Astrocyte (in vitro differentiated cells and primary cell): ENCODE results near the gene THRB. TPM values are rescaled to one million over a fixed set of nuclear protein-coding genes. Genes with fewer than 3 reads are reported as not detected.

Experiments used
- DNase-seq: peaks from one replicate; pipeline ENCODE4 v3.0.0-alpha.2; 2010; ENCODE audit warnings: low read depth
- FAIRE-seq: peaks from 2 replicates; lab custom pipeline; 2011; peaks lifted over from hg19 to GRCh38; lab: Jason Lieb, UNC
- H2AFZ ChIP-seq: 2 replicates; pipeline ENCODE4 v1.6.0; 2012; ENCODE audit warnings: low read depth, low read length, inconsistent platforms
- H3K27ac ChIP-seq: 2 replicates; pipeline ENCODE4 v1.5.1; 2011; ENCODE audit warnings: low read depth, low read length, inconsistent platforms
- H3K27me3 ChIP-seq: 2 replicates; pipeline ENCODE4 v1.6.0; 2011; ENCODE audit warnings: low read length, inconsistent platforms; ENCODE audit not compliant: insufficient read depth
- H3K36me3 ChIP-seq: 2 replicates; pipeline ENCODE4 v1.5.1; 2011; ENCODE audit warnings: low read length, inconsistent platforms; ENCODE audit not compliant: insufficient read depth
- H3K4me1 ChIP-seq: 2 replicates; pipeline ENCODE4 v1.5.1; 2011; ENCODE audit warnings: low read length, inconsistent platforms; ENCODE audit not compliant: insufficient read depth
- H3K4me2 ChIP-seq: 2 replicates; pipeline ENCODE4 v1.6.0; 2012; ENCODE audit warnings: low read length, inconsistent platforms
- H3K4me3 ChIP-seq: 2 replicates; pipeline ENCODE4 v1.5.1; 2011; ENCODE audit warnings: low read depth, mild to moderate bottlenecking, low read length, inconsistent platforms; ENCODE audit not compliant: insufficient read depth
- H3K79me2 ChIP-seq: 2 replicates; pipeline ENCODE4 v1.6.0; 2012; ENCODE audit warnings: mild to moderate bottlenecking, low read length, inconsistent platforms; ENCODE audit not compliant: insufficient read depth
- H3K9ac ChIP-seq: 2 replicates; pipeline ENCODE4 v1.6.0; 2012; ENCODE audit warnings: mild to moderate bottlenecking, low read length, inconsistent platforms
- H3K9me3 ChIP-seq: 2 replicates; pipeline ENCODE4 v1.5.1; 2012; ENCODE audit warnings: low read depth, mild to moderate bottlenecking, low read length, inconsistent platforms; ENCODE audit not compliant: insufficient read depth
- H4K20me1 ChIP-seq: 2 replicates; pipeline ENCODE4 v1.6.0; 2012; ENCODE audit warnings: low read length, inconsistent platforms; ENCODE audit not compliant: insufficient read depth
- H3K27ac Mint-ChIP-seq: one replicate; pipeline ENCODE4 v1.8.0; 2021; ENCODE audit warnings: mild to moderate bottlenecking, mixed read lengths; ENCODE audit not compliant: unreplicated experiment
- H3K27me3 Mint-ChIP-seq: one replicate; pipeline ENCODE4 v1.8.0; 2021; ENCODE audit warnings: low read depth, mixed read lengths; ENCODE audit not compliant: unreplicated experiment
- H3K36me3 Mint-ChIP-seq: one replicate; pipeline ENCODE4 v1.8.0; 2021; ENCODE audit warnings: low read depth, mixed read lengths; ENCODE audit not compliant: unreplicated experiment
- H3K4me1 Mint-ChIP-seq: one replicate; pipeline ENCODE4 v1.8.0; 2021; ENCODE audit warnings: low read depth, mixed read lengths; ENCODE audit not compliant: unreplicated experiment
- H3K4me3 Mint-ChIP-seq: one replicate; pipeline ENCODE4 v1.8.0; 2021; ENCODE audit warnings: mild to moderate bottlenecking, moderate library complexity, mixed read lengths; ENCODE audit not compliant: unreplicated experiment
- H3K9me3 Mint-ChIP-seq: one replicate; pipeline ENCODE4 v1.8.0; 2021; ENCODE audit warnings: mild to moderate bottlenecking, mixed read lengths; ENCODE audit not compliant: unreplicated experiment
- EZH2 ChIP-seq: IDR thresholded peaks from 2 replicates; pipeline ENCODE4 v1.6.1; 2012; ENCODE audit warnings: mild to moderate bottlenecking, low read length, inconsistent platforms; ENCODE audit not compliant: insufficient read depth
- total RNA-seq: library from RNA; stranded (reverse); gene quantifications from 2 replicates; pipeline ENCODE4 v1.2.1, GENCODE V29; 2021
- TF ChIP-seq, protein P1 (sequence below): IDR thresholded peaks from 2 replicates; pipeline ENCODE4 v1.5.1; 2011; ENCODE audit warnings: low read depth, mild to moderate bottlenecking, inconsistent platforms, low read length, moderate library complexity; ENCODE audit not compliant: insufficient read depth

The THRB gene
- total RNA-seq, 1 donor from 2014 or later: 8.5 TPM

DNA sequence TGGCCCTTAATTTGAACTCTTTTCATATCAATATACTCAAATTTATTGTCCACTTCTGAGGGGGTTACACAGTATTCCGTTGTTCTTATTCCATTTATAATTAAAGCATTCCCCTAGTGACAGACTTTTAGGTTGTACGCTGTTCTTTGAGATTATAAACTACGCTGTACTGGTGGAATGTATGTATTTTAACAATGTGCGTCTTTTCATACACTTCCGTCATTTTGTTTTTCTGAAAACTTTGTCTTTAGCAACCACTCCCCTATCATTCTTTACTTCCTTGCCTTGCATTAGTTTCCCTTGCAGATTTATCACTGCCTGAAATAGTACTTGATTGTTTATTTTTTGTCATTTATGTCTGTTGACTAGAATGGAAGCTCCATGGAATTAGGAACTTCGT is 137.0 kb downstream of the THRB start:
- H3K4me3 Mint-ChIP-seq: no peak overlapping the region
- H2AFZ ChIP-seq: no peak overlapping the region
- H3K4me2 ChIP-seq: no peak overlapping the region
- H3K4me1 Mint-ChIP-seq: peaks cover 15% of the 10 kb centered on the region
- H3K27ac ChIP-seq: no peak overlapping the region
- FAIRE-seq: peak; percentile 17
- no peaks in the 10 kb centered on the region for H4K20me1 ChIP-seq
- no peak overlapping the region for H3K27ac Mint-ChIP-seq
- H3K27me3 ChIP-seq: no peaks in the 10 kb centered on the region
- no peaks in the 10 kb centered on the region for H3K36me3 ChIP-seq
- H3K79me2 ChIP-seq: no peaks in the 10 kb centered on the region
- no peaks in the 10 kb centered on the region for H3K9me3 ChIP-seq
- H3K9me3 Mint-ChIP-seq: peaks cover 2% of the 10 kb centered on the region
- no peak overlapping the region for H3K4me3 ChIP-seq
- H3K27me3 Mint-ChIP-seq: no peaks in the 10 kb centered on the region
- DNase-seq: no peak
- no peak overlapping the region for H3K9ac ChIP-seq
- TF ChIP-seq, protein P1, sequence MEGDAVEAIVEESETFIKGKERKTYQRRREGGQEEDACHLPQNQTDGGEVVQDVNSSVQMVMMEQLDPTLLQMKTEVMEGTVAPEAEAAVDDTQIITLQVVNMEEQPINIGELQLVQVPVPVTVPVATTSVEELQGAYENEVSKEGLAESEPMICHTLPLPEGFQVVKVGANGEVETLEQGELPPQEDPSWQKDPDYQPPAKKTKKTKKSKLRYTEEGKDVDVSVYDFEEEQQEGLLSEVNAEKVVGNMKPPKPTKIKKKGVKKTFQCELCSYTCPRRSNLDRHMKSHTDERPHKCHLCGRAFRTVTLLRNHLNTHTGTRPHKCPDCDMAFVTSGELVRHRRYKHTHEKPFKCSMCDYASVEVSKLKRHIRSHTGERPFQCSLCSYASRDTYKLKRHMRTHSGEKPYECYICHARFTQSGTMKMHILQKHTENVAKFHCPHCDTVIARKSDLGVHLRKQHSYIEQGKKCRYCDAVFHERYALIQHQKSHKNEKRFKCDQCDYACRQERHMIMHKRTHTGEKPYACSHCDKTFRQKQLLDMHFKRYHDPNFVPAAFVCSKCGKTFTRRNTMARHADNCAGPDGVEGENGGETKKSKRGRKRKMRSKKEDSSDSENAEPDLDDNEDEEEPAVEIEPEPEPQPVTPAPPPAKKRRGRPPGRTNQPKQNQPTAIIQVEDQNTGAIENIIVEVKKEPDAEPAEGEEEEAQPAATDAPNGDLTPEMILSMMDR: no peak
- no peak for TF ChIP-seq EZH2
- H3K36me3 Mint-ChIP-seq: no peaks in the 10 kb centered on the region
- no peaks in the 10 kb centered on the region for H3K4me1 ChIP-seq

DNA sequence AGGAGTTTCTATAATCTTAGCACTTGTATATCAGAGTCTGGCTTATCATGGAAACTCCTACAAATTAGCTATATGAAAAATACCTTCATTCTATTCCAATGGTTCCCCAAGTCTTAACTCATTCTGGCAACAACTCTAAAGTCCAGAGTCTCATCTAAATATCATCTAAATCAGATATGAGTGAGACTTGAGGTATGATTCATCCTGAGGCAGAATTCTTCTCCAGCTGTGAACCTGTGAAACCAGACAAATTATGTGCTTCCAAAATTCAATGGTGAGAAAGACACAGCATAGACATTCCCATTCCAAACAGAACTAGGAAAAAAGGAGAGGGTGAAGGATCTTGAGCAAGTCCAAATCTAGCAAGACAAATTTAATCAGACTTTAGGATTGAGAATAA is 138.8 kb downstream of the THRB start:
- Histone ChIP-seq H3K36me3 (no peaks in the 10 kb centered on the region), H4K20me1 (no peaks in the 10 kb centered on the region), H3K27ac (no peak overlapping the region), H3K4me3 (no peak overlapping the region), H3K4me1 (no peaks in the 10 kb centered on the region), H3K27me3 (no peaks in the 10 kb centered on the region), H2AFZ (no peak overlapping the region), H3K79me2 (no peaks in the 10 kb centered on the region), H3K4me2 (no peak overlapping the region), H3K9me3 (no peaks in the 10 kb centered on the region), H3K9ac (no peak overlapping the region)
- Mint-ChIP-seq H3K4me1 (peaks cover 20% of the 10 kb centered on the region), H3K36me3 (no peaks in the 10 kb centered on the region), H3K9me3 (peaks cover 2% of the 10 kb centered on the region), H3K27ac (no peak overlapping the region), H3K27me3 (no peaks in the 10 kb centered on the region), H3K4me3 (no peak overlapping the region)
- TF ChIP-seq, protein P1: no peak
- no peak for TF ChIP-seq EZH2
- DNase-seq: peak; percentile 9
- FAIRE-seq: no peak

DNA sequence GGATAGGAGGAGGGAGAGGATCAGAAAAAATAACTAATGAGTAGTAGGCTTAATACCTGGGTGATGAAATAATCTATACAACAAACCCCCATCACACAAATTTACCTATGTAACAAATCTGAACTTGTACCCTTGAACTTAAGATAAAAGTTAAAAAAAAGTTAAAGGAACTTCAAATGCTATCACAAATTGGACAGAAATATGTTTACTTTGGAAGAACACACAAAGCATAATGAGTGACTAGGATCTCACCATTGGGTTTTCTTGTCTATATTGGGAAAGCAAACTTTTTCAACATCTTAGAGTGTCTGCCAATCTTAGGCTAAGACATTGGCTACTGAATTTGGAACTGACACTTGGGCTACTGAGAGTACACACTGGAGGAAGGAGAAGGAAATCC is 140.4 kb downstream of the THRB start:
- H3K36me3 ChIP-seq: no peaks in the 10 kb centered on the region
- H3K27me3 Mint-ChIP-seq: no peaks in the 10 kb centered on the region
- no peak for FAIRE-seq
- H2AFZ ChIP-seq: no peak overlapping the region
- no peaks in the 10 kb centered on the region for H3K4me1 ChIP-seq
- H3K36me3 Mint-ChIP-seq: no peaks in the 10 kb centered on the region
- peaks cover 2% of the 10 kb centered on the region for H3K9me3 Mint-ChIP-seq
- H3K4me2 ChIP-seq: no peak overlapping the region
- no peak overlapping the region for H3K27ac Mint-ChIP-seq
- H4K20me1 ChIP-seq: no peaks in the 10 kb centered on the region
- no peaks in the 10 kb centered on the region for H3K79me2 ChIP-seq
- H3K4me1 Mint-ChIP-seq: peaks cover 20% of the 10 kb centered on the region
- no peak overlapping the region for H3K9ac ChIP-seq
- H3K4me3 ChIP-seq: no peak overlapping the region
- H3K27ac ChIP-seq: no peak overlapping the region
- TF ChIP-seq, protein P1: no peak
- TF ChIP-seq EZH2: no peak
- no peak for DNase-seq
- no peak overlapping the region for H3K4me3 Mint-ChIP-seq
- H3K9me3 ChIP-seq: no peaks in the 10 kb centered on the region
- H3K27me3 ChIP-seq: no peaks in the 10 kb centered on the region
